Activated CD4-positive, alpha-beta T cell treated with anti-CD3 and anti-CD28 coated beads, Interleukin-10, Interleukin-2, amounts not matched to agents 100 ng/mL and 50 ng/mL, durations not matched to agents 16 hours and 8 hours (primary cell): ENCODE results near the gene PARL.
A peak's percentile ranks its signal among the peaks of the same experiment; 100 is the strongest.
"Not testable (repeated sequence)": the region's sequence is repeated elsewhere in the genome, so short reads cannot be mapped to it uniquely, and the experiment has no call there.

Experiments
- DNase-seq: peaks from one replicate; pipeline ENCODE4 v3.0.0-alpha.2; 2020

Gene PARL

GRCh38 chr3:183904833-183905780 lies 20.4 kb upstream of the PARL start:
- no peak for DNase-seq

- no peak for DNase-seq
These were observed 13.3 kb upstream of the PARL start for GRCh38 chr3:183898028-183898431.

- DNase-seq, result peak; percentile 32
These were observed 12.9 kb upstream of the PARL start for GRCh38 chr3:183897606-183898005.

- no peak for DNase-seq
These were observed 11.9 kb upstream of the PARL start for GRCh38 chr3:183896610-183897009.

- DNase-seq, result no peak
These were observed 11.5 kb upstream of the PARL start for GRCh38 chr3:183896184-183896583.

GRCh38 chr3:183895774-183896173 lies 11.1 kb upstream of the PARL start:
- DNase-seq, result no peak

- peak; percentile 66 for DNase-seq
These were observed 10.6 kb upstream of the PARL start for GRCh38 chr3:183895296-183895695.

GRCh38 chr3:183892610-183893214 lies 8.0 kb upstream of the PARL start:
- no peak for DNase-seq

- DNase-seq, result no peak
These were observed 1.1 kb upstream of the PARL start for GRCh38 chr3:183885766-183886165.

GRCh38 chr3:183884097-183884426 lies 618 bp downstream of the PARL start:
- peak; percentile 43 for DNase-seq

- no peak for DNase-seq
These were observed 1.2 kb downstream of the PARL start for GRCh38 chr3:183883291-183884096.

- DNase-seq, result no peak
These were observed 4.6 kb downstream of the PARL start for GRCh38 chr3:183880121-183880520.

- DNase-seq, result no peak
These were observed 5.4 kb downstream of the PARL start for GRCh38 chr3:183879243-183879642.

- no peak for DNase-seq
These were observed 6.6 kb downstream of the PARL start for GRCh38 chr3:183878071-183878470.

- DNase-seq, result not testable (repeated sequence)
These were observed 7.5 kb downstream of the PARL start for GRCh38 chr3:183877227-183877626.

GRCh38 chr3:183875411-183875810 lies 9.3 kb downstream of the PARL start:
- no peak for DNase-seq

- DNase-seq, result no peak
These were observed 10.8 kb downstream of the PARL start for GRCh38 chr3:183873914-183874313.

GRCh38 chr3:183871541-183871940 lies 13.1 kb downstream of the PARL start:
- DNase-seq, result no peak

- no peak for DNase-seq
These were observed 14.1 kb downstream of the PARL start for GRCh38 chr3:183870563-183870962.

GRCh38 chr3:183868796-183869195 lies 15.9 kb downstream of the PARL start:
- no peak for DNase-seq

GRCh38 chr3:183862610-183863009 lies 22.1 kb downstream of the PARL start:
- no peak for DNase-seq

- DNase-seq, result no peak
These were observed 26.8 kb downstream of the PARL start for GRCh38 chr3:183857863-183858262.

GRCh38 chr3:183854318-183855035 lies 30.2 kb downstream of the PARL start:
- DNase-seq, result no peak
